C1 segment of cervical spinal cord (tissue), 14 donors: Measurements from ENCODE around the gene TMEM120B.
A peak's percentile ranks its signal among the peaks of the same experiment; 100 is the strongest.

Experiments
- DNase-seq, 14 donors: peaks; one replicate each; lab custom pipeline; 2025; lab: John Stamatoyannopoulos, UW

Gene TMEM120B

DNA sequence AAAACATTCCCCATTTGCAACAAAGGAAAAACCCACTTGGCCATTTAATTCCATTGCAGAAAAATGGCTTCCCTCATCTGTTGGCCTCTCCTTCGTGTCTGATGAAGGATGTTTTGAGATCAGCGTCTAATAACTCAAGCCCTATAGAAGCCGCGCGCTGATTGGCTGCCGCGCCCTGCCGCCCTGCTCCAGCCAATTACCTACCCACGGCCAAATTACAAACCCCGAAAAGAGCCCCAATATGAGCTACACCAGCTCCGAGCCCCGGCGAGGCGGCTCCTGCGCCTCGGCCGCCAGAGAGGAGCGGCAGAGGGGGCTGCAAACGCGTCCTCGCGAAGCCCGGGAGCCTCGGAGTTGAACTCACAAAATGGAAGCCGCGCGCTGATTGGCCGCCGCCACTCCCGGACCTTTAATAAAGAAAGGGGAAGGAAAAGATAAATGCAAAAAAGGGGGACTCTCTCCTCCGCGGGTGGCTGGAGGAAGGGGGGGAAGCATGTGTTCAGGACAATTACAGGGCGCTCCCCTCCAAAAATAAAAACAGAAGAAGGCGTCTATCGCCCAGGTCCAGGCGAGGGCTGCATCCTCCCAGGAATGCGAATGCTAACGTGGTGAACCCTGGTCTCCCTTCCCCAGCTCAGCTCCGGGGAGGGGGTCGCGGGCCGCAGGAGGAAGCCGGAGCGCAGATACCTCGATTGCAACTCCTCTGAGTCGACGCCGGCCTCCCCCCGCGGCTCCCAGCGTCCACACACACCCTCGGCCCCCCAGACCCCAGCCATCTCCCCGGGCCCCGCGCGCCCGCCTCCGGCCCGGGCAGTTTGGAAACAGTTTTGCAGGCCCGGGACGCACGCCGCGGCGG lies 90.5 kb downstream of the TMEM120B start:
- peak; percentile 49 to 100 (median 96) for DNase-seq

DNA sequence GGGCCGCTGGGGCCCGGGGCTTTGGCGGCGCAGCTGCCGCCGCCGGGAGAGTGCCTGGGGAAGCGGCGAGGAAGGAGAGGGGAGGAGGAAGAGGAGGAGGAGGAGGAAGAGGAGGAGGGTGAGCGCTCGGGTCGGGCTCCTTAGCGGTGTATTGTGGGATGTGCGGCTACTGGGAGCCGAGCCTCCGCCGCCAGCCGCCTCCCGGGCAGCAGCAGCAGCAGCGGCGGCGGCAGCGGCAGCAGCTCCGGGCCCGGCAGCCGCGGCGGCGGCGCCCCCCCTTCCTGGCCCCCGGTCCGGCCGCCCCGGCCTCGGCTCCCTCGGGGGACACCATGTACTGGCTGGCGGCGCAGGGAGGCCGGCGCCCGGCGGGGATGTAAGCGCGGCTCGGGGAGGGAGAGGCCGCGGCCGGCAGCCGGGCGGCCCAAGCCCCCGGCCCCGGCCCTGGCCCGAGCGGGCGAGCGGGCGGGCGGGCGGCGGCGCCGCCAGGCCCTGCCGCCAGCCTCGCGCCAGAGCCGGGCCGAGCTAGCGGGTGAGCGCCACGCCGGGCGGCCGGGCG lies 91.4 kb downstream of the TMEM120B start, which contains the start of gene SETD1B:
Gene SETD1B, plus strand, starts transcription at position 149 of the 556 bp plus-strand sequence. CDS start 729 bp downstream, outside the sequence.
- DNase-seq, result peak in 10 of 14 donors; percentile 26 to 78 (median 62)

DNA sequence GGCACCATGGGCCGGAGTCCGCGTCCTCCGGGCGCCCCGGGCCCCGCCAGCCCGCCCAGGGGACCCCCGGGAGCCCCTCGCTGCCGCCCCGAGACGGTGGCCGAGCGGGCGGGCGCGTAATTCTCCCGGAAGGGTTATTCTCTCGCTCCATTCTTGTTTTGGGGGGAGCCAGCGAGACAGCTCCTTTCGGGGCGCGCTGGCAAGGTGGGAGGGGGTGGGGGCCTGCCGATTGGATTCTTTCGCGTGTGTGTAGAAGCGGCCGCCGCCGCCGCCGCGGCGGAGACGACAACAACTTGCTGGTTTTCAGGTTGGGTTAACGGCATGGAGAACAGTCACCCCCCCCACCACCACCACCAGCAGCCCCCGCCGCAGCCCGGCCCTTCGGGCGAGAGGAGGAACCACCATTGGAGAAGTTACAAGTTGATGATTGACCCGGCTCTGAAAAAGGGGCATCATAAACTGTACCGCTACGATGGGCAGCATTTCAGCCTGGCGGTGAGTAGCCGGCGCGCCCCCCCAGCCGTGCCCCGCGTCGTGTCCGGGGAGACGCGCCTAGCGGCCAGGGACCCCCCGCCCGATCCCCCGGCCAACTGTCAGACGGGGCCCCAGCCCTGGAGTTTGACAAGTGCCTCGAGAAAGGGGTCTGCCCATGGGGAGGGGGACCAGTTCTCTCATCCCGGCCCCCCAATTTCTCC lies 92.0 kb downstream of the TMEM120B start:
- DNase-seq, result peak in 9 of 14 donors; percentile 10 to 72 (median 38)

DNA sequence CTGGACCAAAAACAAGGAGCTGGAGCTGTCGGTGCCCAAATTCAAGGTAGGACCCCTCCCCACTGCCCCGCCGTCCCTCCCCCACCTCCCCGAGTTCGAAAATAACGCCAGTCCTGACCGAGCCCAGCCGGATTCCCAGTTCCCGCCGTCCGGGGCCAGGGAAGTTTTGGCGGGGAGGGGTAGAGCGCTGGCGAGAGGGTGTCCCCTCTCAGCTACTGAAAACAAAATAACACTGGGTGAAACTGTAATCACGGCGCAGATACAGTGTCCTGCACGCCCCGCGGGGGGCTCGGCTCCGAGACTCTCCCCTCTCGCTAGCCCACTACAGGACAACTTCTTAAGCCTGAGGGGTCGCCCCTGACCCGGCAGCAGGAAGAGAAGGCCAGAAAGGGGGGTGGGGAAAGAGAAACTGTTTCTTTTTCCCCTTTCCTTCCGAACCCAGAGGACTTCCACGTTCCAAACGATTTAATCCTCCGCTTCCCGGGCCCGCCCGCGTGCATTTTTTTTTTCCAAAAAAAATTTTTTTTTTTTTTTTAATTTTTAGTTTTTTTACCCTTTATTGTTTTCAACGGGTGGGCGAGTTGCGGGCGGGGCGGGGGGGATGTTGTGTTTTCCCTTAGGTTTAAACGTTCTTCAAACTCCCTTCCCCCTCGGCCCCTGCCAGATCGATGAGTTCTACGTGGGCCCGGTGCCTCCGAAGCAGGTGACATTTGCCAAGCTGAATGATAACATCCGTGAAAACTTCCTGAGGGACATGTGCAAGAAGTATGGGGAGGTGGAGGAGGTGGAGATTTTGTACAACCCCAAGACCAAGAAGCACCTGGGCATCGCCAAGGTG lies 92.8 kb downstream of the TMEM120B start:
- DNase-seq, result peak in 3 of 14 donors; percentile 6 to 41 (median 18)

DNA sequence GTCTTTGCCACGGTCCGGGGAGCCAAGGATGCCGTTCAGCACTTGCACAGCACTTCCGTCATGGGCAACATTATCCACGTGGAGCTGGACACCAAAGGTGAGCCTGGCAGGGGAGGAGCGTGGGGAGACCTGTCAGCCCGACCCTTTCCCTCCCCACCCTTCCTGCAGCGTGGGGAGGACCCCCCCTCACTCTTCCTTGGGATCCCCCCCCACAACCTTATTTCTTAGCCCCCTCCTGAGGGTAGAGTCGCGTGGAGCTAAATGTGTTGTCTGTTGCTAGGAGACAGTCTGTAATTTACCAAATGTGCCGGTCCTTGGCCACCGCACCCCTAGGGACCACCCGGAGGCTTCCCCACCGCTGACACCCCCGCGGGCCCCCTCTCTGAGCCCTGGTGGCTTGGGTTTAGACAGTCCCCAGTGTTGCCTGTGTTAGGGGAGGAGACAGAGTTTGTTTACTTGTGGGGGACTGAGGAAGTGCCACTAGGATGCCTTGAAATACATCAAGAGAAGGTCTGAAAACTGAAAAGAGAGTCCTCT lies 93.5 kb downstream of the TMEM120B start:
- DNase-seq, result no peak

DNA sequence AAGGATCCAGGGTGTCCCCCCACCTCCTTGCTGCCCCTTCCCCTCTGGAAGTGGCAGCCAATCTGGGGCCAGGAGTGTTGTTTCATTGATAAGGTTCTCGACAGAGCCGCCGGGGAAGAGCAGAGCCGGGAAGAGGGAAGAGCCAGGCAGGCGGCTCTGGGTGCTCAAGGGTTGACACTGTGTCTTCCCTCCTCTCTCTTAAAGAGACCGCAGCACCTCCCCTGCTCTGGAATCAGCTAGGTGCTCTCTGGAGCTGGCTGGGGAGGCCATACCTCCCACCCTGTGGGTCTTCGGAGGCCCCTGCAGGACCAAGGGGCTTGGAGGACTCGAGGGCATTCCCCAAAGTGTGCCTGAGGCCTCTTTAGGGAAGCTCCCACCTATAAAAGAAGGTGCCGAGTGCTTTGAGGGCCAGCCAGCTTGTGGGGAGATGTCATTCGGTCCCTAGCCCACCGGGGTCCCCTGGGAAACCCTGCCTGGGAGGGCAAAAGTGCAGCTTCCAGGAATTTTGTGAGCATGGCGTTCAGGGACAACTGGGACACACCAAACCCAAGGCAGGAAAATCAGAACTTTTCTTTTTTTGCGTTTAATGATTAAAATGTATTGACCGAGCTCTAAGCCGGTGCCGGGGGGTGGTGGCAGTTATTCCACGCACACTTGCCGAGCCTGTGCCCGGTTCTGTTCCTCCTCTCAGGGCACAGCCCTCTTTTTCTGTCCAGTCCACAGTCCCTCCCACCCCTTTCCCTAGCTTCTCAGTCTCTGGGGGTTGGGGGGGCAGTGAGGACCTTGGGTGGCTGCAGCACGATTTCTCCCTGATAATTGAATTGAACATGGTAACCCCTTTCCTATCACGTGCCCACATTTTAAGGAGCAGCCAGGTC lies 94.2 kb downstream of the TMEM120B start:
- peak in 5 of 14 donors; percentile 8 to 43 (median 36) for DNase-seq

DNA sequence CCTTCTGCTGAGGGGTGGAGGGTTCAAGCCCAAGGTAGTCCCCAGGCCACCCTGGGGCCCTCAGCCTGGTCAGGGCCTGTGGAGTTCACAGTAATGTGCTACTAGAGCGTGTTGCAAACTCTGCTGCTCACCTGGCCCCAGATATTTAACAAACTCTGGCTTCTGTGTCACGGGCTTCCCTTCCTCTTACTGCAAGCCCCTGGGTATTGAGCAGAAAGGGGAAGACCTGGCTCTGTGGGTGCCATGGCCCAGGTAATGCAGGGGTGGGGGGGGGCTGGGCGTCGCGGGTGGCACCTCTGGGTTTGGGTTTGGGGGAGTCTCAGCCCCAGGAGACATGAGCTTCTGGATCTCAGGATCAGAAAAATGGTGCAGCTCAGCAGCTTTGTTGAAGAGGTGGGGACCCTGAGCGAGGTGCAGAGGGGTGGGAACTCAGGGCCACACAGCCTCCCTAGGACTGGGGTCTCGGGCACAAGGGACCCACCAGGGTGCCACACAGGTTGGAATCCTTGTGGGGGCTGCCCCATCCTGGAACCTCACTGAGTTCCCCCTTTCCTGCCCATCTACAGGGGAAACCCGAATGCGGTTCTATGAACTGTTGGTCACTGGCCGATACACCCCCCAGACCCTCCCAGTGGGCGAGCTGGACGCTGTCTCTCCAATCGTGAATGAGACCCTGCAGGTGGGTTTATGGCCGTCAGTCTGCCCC lies 95.2 kb downstream of the TMEM120B start:
- DNase-seq, result no peak

DNA sequence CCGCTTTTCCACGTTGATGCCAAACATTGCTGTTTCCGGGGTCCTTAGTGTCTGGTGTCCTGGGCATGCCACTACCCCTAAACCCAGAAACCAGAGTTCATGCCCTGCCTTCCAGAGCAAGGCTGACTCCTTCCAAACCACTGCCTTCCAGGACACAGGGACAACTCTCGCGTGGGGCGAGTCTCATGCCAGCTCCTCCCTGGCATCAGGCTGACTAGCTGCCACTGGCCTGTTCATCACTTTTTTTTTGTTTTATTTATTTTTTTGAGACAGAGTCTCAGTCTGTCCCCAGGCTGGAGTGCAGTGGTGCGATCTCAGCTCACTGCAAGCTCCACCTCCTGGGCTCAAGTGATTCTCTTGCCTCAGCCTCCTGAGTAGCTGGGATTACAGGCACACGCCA lies 96.1 kb downstream of the TMEM120B start:
- DNase-seq, result no peak

DNA sequence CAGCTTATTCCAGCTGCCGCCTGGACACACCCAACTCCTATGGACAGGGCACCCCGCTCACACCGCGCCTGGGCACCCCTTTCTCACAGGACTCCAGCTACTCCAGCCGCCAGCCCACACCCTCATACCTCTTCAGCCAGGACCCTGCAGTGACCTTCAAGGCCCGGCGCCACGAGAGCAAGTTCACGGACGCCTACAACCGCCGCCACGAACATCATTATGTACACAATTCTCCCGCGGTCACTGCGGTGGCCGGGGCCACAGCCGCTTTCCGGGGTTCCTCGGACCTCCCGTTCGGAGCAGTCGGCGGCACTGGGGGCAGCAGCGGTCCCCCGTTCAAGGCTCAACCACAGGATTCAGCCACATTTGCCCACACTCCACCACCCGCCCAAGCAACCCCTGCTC lies 97.2 kb downstream of the TMEM120B start:
- DNase-seq, result no peak

DNA sequence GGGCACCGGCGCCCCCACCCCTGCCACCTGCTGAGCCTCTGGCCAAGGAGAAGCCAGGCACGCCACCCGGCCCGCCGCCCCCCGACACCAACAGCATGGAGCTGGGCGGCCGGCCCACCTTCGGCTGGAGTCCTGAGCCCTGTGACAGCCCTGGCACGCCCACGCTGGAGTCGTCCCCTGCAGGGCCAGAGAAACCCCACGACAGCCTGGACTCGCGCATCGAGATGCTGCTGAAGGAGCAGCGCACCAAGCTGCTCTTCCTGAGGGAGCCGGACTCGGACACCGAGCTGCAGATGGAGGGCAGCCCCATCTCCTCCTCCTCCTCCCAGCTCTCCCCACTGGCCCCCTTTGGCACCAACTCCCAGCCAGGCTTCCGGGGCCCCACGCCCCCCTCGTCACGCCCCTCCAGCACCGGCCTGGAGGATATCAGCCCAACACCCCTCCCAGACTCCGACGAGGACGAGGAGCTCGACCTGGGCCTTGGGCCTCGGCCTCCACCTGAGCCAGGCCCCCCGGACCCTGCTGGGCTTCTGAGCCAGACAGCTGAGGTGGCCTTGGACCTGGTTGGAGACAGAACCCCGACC lies 97.8 kb downstream of the TMEM120B start:
- no peak for DNase-seq

DNA sequence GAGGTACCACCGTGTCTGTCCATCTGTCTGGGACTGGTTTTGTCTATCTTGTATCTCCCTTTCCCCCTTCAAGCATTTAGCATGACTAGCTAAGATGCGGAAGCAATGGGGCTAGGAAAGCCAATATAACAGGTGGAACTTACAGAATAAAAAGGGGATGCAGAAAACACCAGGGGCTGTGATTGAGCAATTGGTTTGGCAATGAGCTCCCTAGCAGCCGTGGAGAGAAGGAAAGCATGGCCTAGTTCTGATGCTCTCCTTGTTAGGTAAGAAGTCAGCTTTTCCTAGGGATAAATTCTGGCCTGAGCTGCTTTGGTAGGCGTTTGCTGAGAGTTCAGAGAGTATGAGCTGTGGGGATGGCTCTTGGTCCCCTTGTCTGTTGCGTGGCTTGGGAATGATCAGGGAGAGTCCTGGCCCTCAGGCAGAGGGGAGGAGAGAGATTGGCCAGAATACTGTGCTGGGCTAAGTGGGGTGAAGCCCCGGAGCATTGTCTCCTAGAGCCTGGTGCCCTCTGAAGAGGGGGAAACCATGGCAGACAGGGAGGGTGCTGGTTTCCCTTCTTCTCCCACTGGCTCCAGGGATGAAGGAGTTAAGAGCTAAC lies 98.4 kb downstream of the TMEM120B start:
- DNase-seq, result no peak

DNA sequence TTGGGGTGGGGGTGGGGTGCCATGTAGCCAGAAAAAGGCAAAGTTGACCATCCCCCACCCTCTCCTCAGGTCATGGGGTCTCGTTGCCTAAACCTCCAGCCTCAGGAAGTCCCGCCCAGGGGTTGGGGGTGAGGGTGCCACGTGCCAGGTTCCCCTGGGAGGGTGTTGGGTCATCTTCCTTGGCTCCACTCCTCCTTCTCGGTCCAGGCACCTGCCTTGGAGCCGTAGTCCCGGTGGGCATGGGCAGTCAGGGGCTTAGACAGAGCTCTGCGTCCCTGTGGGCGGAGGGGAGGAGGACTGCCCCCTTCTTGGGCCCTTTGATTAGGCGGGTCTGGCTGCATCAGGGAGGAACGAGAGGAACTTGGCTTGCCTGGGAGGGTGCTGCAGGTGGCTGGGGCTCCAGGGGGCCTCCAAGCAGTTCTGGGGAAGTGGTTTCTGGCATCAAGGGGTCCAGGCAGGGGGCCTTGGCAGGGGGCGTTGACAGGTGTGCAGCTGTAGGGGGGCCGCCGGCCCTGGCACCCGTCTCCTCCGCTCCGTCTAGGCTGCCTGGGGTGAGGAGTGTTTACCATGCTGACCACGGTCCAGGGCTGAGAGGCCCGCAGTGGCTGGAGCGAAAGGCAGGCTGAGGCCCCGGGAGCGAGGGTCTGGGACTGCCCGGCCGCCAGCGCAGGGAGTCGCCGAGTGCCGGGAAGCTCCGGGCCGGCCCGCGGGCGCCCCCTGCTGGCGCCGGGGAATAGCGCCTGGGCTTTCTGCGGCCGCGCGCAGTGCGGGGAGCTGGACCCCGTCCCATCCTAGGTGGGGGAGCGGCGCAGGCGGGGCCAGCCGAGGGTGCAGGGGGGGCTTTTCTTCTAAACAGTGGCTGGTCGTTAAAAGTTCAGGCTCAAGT lies 99.1 kb downstream of the TMEM120B start:
- DNase-seq, result peak in 10 of 14 donors; percentile 30 to 79 (median 46)

DNA sequence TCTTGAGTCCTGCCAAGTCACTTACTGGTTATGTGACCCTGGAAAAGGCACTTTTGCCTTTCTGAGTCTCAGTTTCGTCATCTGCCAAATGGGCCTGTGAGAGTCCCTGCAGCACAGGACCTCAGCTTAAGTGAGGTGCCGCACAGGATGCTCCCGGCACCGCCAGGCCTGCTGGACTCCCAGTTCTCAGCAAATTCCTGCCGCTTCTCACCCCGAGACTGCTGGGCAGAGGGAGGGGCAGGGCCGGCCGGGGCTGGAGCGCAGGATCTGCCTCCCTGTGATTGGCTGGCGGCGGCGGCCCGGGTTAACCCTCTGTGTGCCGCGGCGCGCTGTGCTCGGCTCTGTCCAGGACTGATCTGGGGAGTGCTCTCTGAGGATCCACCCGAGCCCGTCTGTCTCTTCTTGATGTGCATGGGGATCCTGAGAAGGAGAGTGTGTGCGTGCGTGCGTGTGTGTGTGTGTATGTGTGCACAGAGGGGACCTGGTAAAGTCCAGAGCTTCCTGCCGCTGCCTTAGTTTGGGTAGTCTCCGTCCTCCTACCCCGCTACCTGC lies 99.8 kb downstream of the TMEM120B start:
- DNase-seq, result peak in 9 of 14 donors; percentile 14 to 81 (median 43)

DNA sequence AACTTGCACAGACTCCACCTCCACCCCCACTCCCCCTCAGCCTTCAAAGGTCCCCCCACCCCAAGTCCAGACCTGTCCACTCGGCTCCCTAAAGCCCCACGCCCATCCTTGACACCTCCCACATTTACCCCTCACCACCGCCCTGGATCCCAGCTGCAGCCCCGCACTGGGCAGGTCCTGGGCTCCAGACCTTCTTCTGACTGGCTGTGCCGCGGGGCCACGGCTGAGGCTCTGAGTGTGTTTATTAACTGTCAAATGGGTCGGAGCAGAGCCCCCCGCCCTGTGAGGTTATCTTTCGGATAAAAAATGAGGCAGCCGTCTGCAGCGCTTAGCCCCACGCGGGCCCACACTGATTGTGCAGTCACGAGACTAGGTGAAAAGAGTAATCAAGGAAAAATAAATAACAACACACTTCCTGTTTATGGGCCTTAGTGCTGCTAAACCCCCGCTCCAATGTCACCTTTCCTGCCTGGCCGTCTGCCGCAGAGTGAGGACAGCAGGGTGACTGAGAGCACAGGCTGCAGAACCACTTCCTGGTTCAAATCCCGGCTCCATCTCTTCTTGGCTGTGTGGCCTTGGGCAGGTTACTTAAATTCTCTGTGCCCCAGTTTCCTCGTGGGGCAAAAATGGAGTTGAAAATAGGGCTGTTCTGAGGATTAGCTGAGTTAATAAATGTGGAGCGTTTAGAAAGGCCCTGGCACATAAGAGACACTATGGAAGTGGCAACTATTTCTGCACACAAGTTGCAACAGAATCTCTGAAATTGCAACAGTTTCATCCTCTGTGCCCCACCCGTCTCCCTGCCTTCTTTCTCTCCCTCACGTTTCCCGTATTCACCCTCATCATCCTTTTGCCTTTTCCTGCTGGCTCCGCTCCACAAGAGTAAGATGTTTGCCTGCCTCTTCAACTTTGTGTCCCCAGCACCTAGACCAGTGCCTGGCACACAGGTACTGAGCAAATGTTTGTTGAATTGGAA lies 100.7 kb downstream of the TMEM120B start:
- no peak for DNase-seq

DNA sequence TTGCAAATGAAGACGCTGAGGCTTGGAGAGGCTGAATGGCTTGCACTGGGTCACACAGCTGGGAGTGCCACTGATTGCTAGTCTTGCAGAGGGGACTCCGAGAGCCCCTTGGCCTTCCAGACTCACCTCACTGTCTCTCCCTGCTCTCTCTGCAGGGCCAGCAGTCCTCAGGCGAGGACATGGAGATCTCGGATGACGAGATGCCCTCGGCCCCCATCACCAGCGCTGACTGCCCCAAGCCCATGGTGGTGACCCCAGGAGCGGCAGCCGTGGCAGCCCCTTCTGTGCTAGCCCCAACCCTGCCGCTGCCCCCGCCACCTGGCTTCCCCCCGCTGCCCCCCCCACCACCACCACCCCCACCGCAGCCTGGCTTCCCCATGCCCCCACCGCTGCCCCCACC lies 101.4 kb downstream of the TMEM120B start:
- DNase-seq, result no peak
